ENCODE results near the gene SOX9. TPM values are rescaled to one million over a fixed set of nuclear protein-coding genes. Genes with fewer than 3 reads are reported as not detected.
A peak's percentile ranks its signal among the peaks of the same experiment; 100 is the strongest.
"Not testable (repeated sequence)": the region's sequence is repeated elsewhere in the genome, so short reads cannot be mapped to it uniquely, and the experiment has no call there.

The SOX9 gene
- total RNA-seq, 1 donor from 2014 or later = 7.3 TPM

DNA sequence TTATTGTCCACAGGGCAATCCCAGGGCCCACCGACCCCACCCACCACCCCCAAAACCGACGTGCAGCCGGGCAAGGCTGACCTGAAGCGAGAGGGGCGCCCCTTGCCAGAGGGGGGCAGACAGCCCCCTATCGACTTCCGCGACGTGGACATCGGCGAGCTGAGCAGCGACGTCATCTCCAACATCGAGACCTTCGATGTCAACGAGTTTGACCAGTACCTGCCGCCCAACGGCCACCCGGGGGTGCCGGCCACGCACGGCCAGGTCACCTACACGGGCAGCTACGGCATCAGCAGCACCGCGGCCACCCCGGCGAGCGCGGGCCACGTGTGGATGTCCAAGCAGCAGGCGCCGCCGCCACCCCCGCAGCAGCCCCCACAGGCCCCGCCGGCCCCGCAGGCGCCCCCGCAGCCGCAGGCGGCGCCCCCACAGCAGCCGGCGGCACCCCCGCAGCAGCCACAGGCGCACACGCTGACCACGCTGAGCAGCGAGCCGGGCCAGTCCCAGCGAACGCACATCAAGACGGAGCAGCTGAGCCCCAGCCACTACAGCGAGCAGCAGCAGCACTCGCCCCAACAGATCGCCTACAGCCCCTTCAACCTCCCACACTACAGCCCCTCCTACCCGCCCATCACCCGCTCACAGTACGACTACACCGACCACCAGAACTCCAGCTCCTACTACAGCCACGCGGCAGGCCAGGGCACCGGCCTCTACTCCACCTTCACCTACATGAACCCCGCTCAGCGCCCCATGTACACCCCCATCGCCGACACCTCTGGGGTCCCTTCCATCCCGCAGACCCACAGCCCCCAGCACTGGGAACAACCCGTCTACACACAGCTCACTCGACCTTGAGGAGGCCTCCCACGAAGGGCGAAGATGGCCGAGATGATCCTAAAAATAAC, 3.0 kb downstream of the SOX9 start:
- DNase-seq (peak; percentile 43), ATAC-seq (no peak)
- intact Hi-C loops (cut with micrococcal nuclease) = loop anchor here (10.0 kb wide), 1 partner anchor 61 kb away; no protein-coding TSS in a partner anchor

DNA sequence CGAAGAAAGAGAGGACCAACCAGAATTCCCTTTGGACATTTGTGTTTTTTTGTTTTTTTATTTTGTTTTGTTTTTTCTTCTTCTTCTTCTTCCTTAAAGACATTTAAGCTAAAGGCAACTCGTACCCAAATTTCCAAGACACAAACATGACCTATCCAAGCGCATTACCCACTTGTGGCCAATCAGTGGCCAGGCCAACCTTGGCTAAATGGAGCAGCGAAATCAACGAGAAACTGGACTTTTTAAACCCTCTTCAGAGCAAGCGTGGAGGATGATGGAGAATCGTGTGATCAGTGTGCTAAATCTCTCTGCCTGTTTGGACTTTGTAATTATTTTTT, 3.6 kb downstream of the SOX9 start:
- intact Hi-C loops (cut with micrococcal nuclease) = loop anchor here (10.0 kb wide), 1 partner anchor 60 kb away; no protein-coding TSS in a partner anchor
- ATAC-seq (no peak), DNase-seq (no peak)

DNA sequence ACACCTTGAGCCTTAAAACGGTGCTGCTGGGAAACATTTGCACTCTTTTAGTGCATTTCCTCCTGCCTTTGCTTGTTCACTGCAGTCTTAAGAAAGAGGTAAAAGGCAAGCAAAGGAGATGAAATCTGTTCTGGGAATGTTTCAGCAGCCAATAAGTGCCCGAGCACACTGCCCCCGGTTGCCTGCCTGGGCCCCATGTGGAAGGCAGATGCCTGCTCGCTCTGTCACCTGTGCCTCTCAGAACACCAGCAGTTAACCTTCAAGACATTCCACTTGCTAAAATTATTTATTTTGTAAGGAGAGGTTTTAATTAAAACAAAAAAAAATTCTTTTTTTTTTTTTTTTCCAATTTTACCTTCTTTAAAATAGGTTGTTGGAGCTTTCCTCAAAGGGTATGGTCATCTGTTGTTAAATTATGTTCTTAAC, 4.4 kb downstream of the SOX9 start:
- intact Hi-C loops (cut with micrococcal nuclease) = loop anchor here (10.0 kb wide), 1 partner anchor 60 kb away; no protein-coding TSS in a partner anchor
- ATAC-seq (no peak), DNase-seq (no peak)

DNA sequence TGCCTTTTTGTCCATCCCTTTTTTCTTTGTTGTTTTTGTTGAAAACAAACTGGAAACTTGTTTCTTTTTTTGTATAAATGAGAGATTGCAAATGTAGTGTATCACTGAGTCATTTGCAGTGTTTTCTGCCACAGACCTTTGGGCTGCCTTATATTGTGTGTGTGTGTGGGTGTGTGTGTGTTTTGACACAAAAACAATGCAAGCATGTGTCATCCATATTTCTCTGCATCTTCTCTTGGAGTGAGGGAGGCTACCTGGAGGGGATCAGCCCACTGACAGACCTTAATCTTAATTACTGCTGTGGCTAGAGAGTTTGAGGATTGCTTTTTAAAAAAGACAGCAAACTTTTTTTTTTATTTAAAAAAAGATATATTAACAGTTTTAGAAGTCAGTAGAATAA, 4.9 kb downstream of the SOX9 start:
- DNase-seq = no peak
- intact Hi-C loops (cut with micrococcal nuclease) = loop anchor here (10.0 kb wide), 1 partner anchor 59 kb away; no protein-coding TSS in a partner anchor
- no peak for ATAC-seq

DNA sequence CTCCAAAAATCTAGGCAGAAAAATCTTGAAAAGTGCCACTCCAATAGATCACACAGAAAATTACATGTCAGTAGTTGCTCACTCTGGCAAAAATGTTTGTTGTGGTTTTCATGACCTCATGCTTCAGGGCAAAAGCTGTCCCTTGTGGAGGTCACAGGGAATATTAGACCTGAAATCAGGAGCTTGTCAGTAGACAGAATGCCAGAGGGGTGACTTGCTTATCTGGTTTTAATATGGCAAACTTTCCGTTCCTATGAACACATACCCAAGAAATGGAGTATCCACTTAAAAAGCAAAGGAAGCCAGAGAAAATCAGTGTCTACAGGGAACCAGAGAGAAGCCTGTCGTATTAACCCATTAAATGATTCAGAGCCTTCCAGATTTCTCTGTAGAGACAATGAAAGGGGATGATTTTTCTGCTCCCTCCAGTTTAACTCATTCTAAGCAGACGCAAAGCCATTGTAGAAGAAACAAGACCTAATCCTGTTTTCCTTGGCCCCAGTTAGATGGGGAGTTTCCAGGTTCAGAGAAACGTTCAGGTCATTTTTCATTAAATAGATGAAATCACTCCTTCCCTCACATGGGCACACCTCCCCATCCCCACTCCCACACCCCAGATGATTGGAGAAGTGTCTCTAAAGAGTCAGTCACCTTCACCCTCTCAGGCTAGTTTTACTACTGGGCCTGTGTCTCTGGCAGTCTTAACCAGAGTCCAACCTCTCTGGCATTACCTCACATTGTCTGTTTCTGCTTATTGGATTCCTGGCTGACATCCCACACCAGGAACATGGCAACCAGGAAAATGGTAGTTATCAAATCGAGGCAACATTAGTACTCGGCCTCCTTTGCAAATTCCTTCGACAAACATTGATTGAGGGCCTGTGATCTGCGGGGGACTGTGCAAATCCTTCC, 6.0 kb downstream of the SOX9 start:
- ATAC-seq (peak; percentile 69), DNase-seq (no peak)
- intact Hi-C loops (cut with micrococcal nuclease) = loop anchor here (10.0 kb wide), 1 partner anchor 58 kb away; no protein-coding TSS in a partner anchor

DNA sequence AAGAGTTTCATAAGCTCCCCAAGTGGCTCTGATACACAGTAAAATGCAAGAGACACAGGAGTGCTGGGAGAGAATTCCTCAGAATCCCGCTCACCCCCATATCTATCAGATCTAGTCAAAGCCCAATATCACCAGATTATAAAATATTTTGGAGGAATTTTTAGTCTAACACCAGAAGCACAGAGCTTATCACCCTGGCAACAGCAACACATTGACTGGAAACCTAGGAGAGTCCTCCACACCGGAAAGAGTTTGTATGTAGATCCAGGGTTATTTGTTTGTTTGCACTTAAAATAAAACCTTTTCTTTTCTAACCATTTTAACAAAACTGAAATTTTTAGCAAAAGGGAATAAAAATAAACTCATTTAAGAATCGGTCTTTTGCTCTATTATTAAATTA, 7.2 kb downstream of the SOX9 start:
- ATAC-seq = no peak
- DNase-seq = no peak
- intact Hi-C loops (cut with micrococcal nuclease) = loop anchor here (10.0 kb wide), 1 partner anchor 57 kb away; no protein-coding TSS in a partner anchor

DNA sequence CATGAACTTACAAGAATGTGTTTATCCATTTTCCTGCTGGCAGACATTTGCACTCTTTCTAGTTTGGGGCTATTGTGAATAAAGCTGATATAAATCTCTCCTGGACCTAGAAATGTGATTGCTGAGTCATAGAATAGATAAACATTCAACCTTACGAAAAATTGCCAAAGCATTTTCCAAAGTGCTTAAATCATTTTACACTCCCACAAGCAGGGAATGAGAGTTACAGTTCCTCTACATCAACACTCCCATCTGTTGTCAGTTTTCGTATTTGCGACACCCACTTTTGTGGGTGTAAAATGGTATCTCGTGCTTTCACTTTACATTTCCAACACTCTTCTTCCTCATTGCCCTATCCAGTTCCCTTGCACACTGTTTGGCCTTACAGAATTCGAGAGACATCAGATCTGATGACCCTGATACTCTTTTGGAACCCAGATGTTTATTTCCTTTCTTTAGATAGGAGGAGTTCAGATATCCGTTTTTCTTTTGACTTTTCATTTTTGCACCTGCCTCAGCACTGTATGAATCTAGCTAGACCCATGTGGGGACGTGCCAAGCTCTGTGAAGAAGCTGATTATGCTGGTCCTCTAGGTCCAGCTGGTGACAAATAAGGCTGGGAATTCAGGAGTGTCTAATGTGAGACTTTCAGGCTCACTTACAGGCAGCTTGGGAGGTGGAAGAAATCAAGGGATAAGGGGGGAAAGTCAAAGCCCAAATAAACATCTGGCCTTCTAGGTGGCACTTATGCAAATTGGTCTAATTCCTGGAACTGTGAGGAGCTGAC, 14.0 kb downstream of the SOX9 start:
- intact Hi-C loops (cut with micrococcal nuclease) = no loop called here
- DNase-seq (no peak), ATAC-seq (peak; percentile 57)

DNA sequence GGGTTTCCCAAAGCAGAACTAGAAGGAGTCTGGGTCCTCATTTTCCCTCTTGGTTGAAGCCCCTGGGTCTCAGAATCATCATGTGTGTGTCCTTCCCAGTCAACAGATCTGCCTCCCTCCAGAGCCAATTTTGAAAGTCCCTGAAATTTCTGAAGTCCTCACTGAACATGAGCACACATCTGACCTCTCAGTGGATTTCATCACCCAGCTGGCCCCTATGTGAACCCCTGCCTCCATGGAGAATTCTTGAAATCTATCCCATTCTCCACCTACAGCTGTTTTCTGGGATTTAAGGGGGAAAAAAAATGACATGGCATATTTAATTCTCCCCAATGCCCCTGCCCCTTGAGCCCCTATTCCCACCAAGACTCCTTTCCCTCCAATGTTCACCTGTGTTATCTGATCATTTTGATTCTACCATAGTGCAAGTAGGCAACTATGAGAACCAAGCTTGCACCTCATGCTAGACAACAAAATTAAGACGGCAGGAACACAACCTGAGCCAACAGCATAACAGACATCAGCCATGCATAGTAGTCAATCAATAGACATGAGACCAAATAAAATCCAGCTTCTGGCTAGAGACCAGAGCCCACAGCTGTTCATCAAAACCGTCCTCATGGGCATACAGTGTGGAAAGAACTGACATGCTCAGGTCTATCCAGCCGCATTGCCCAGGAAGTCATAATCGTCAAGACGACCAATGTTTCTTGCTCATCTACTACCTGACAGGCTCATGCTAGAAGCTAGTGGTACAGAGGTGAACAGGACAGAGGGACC, 14.9 kb downstream of the SOX9 start:
- DNase-seq = no peak
- intact Hi-C loops (cut with micrococcal nuclease) = no loop called here
- ATAC-seq = peak; percentile 88

DNA sequence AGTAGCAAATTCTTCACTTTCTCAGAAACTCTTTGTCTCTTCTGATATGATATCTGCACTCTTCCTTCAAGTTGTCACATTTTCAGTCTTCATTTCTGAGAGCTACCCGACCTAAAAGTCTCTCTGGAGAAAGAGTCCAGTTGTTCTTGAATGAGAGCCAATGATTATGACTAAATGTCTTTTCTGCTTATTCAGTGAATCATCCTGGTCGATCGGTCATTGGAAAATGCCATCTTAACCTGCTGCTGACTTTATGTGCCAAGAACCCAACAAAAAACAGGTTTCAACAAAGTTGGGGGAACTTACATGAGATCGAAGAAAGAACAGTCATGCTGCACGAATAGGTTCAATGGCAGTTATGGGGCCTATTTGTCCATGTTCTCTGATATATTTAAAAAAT, 15.9 kb downstream of the SOX9 start:
- ATAC-seq = peak; percentile 32
- no peak for DNase-seq
- intact Hi-C loops (cut with micrococcal nuclease) = no loop called here

DNA sequence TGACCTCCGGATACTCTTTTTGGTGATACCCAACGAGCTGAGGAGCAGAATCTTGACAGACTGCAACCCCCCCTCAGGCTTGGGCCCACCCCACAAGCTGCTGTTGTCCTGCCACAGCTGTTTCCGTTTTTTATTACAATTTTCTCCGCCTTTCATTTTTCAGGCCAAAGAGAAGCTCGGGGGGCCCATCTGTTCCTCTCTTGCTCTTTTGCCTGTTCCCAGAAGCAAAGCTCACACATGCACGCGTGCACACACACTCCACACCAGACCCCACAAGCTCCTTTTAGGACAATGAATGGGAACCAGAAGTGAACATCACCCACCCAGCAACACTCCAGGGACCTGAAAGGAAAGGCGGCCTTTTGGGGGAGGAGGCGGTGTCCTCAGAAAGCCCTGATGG, 16.3 kb downstream of the SOX9 start:
- DNase-seq = no peak
- peak; percentile 42 for ATAC-seq
- intact Hi-C loops (cut with micrococcal nuclease) = no loop called here

DNA sequence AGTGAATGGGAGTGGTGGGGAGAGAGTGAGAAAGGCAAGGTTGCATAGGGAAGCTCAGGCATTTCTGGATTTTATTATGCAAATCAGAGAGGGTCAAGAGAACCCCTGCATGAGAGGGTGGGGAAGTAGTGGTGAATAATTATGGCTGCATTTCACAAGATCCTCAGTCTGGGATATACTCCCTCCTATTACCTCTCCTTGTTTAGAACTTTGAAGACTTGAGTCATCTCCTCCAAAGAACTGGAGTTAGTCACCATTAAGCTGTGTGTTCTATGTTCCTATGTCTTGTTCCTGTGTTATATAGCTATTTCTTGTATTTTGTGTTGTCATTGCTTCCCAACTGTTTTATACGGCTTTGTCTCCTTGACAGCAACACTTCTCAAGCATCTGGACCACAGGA, 18.4 kb downstream of the SOX9 start:
- ATAC-seq = no peak
- no peak for DNase-seq
- intact Hi-C loops (cut with micrococcal nuclease) = no loop called here

DNA sequence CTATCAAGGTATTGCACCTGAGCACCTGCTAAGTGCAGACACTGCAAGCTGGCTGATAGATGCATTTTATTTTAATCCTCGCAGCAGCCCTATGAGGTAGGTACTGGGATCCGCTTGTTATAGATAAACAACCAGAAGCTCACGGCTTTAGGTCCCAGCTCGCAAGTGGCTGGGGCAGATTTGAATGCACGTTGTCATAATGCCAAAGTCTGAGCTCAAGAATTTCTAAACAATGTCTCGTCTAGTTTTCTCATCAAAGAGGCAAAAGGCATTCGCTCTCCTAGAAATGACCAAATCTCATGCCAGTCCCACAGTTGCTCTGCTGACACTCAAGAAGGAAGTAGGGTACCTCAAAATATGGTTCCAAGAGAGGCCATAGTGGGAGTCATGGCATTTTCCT, 20.5 kb downstream of the SOX9 start:
- no peak for DNase-seq
- intact Hi-C loops (cut with micrococcal nuclease) = no loop called here
- no peak for ATAC-seq

DNA sequence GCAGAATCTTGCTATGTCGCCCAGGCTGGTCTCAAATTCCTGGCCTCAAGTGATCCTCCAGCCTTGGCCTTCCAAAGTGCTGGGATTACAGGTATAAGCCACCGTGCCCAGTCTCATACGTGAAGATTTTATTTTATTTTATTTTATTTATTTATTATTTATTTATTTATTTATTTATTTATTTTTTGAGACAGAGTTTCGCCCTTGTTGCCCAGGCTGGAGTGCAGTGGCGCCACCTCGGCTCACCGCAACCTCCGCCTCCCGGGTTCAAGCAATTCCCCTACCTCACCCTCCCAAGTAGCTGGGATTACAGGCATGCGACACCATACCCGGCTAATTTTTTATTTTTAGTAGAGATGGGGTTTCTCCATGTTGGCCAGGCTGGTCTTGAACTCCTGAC, 21.3 kb downstream of the SOX9 start:
- ATAC-seq; intact Hi-C loops (cut with micrococcal nuclease); DNase-seq: not testable (repeated sequence)

DNA sequence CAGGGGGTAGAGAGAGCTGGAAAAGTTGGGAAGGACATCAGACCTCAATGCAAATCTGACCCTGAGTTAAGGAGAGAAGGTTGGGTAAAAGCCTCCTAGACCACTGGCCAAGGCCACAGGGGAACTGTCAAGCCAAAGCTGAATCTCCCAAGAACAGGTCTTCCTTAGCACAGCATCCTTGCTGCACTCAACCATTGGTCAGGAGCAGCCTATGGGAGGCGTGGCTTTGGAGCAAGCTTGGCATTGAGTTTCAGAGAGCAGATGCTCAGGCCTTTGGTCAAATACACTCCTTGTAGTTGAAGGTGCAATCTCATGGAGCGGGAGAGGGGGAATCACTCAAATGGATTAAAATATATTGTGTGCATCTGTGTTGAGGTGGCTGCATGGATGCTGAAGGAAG, 21.8 kb downstream of the SOX9 start:
- intact Hi-C loops (cut with micrococcal nuclease) = no loop called here
- no peak for ATAC-seq

DNA sequence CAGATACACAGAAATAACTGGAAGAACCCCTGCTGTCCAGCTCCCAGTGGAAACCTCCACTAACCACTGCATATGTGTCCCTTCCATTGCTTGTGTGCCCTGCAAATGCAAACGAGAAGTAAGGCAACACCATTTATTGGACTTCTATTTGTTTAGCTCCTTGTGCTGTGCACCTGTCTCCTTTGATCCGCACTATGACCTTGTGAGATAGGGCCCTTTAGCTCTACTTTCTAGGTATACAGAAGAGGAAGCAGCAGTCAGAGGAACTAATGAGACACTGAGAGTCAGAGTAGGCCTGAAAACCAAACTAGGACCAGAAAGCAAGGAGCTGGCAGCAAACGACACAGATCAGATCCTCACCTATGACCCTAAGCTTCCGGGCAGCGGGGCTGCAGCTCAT, 22.4 kb downstream of the SOX9 start:
- no peak for ATAC-seq
- intact Hi-C loops (cut with micrococcal nuclease) = no loop called here
- DNase-seq = no peak

More for the DNA sequence above, 21.8 kb downstream of the SOX9 start:
- DNase-seq = no peak

DNA sequence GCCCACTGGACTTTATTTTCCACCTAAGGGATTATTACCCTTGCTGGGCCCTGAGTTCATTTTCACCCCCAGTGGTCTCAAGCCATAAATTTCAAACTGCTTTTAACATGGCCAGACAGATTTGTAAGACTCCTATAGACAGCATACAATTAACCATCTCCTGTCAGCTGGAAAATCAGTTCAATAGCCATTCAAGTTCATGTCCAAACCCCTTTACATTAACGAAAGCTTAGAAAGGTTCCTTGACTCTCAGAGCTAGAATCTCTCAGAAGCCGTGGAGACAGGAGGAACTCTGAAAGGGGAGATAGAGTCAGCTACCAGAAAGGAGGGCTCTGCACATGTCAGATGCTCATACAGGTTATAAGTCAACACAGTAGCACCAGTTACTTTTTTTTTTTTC, 23.3 kb downstream of the SOX9 start:
- ATAC-seq = no peak
- DNase-seq = no peak
- intact Hi-C loops (cut with micrococcal nuclease) = no loop called here

DNA sequence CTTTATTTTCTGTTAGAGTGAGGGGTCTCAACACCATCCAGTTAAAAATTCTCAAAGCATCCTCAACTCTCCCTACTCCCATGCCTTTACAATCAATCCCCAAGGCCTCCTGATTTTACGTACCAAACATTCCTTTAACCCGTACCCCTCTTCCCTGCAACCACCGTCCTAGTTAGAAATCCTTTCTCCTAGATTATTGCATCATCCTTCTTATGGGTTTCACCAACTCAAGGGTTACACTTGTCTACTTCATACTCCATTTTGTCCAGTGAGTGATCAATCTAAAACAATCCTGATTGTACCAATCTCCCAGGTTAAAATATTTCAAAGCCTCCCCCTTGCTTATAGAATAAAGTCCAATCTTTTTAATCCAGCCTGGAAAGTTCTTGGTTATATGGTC, 24.7 kb downstream of the SOX9 start:
- ATAC-seq (no peak), DNase-seq (no peak)
- intact Hi-C loops (cut with micrococcal nuclease) = no loop called here

DNA sequence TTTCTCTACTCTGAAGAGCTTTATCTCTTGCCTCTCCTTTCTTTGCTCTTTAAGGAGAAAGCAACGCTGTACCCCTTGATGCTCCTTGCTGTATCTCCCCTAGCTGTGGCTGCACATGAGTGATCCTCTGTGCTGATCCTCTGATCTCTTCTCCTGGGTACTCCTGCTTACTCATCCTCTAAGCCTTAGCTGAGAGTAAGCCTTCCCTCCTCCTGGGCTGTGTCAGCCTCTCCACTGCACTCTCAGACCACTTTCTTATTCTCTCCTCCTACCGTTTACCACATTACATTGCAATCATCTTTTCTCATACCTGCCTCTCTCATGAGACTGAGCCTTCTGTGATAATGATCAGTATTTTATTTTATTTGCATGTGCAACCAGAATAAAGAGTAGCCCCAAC, 25.1 kb downstream of the SOX9 start:
- ATAC-seq (no peak), DNase-seq (no peak)
- intact Hi-C loops (cut with micrococcal nuclease) = no loop called here

All from left ventricle myocardium superior (tissue), 1 donor.